Kidney epithelial cell (primary cell): ENCODE data around the gene ABHD4. TPM values are rescaled to one million over a fixed set of nuclear protein-coding genes. Genes with fewer than 3 reads are reported as not detected.

Experiments used
- total RNA-seq: library from RNA; depleted of rRNA; stranded (reverse); fragments of >200 nt; gene quantifications from 2 replicates; pipeline ENCODE4 v1.2.3, GENCODE V29; 2015

Gene ABHD4
- total RNA-seq, 1 donor from 2014 or later, result 23.2 TPM

Other genes with a start within 250 kb of the ABHD4 start
- gene DAD1, start 9.1 kb upstream of the ABHD4 start, total RNA-seq, result 328 and 351 TPM in 2 replicates
- not detected in 2 replicates for gene OR6J1, start 46.1 kb downstream of the ABHD4 start, total RNA-seq
- 84.5 and 143 TPM in 2 replicates for gene OXA1L, start 168.4 kb downstream of the ABHD4 start, total RNA-seq
- gene SLC7A7, start 217.1 kb downstream of the ABHD4 start, total RNA-seq, result 6.8 and 10.0 TPM in 2 replicates
- gene MRPL52, start 231.6 kb downstream of the ABHD4 start, total RNA-seq, result 102 and 362 TPM in 2 replicates
- 650 and 669 TPM in 2 replicates for gene MMP14, start 238.3 kb downstream of the ABHD4 start, total RNA-seq